Esophagus muscularis mucosa (tissue), 3 donors: Measurements from ENCODE around the gene DBP.

Experiments used
- CTCF ChIP-seq, 3 experiments: fragments of 200-600 bp in 2 of 3; fragments of 450-650 bp in 1 of 3; sonication (generic) in 2 of 3; IDR thresholded peaks; one replicate each; pipeline ENCODE4 v1.5.1; 2017 to 2019; ENCODE audit warnings: antibody characterized with exemption in 3 of 3, mild to moderate bottlenecking in 2 of 3, moderate library complexity in 1 of 3
- POLR2AphosphoS5 ChIP-seq, 2 donors: sonication (generic); formaldehyde crosslinking; IDR thresholded peaks; one replicate each; pipeline ENCODE4 v1.6.1; 2017; ENCODE audit warnings: antibody characterized with exemption in 2 of 2

GRCh38 chr19:48607359-48607755, 29.8 kb downstream of the DBP start:
- TF ChIP-seq CTCF (IDR thresholded peaks at IDR 0.05) (no peak), POLR2AphosphoS5 (IDR thresholded peaks at IDR 0.05) (no peak)
